ENCODE data around the gene CETP.

The CETP gene

DNA sequence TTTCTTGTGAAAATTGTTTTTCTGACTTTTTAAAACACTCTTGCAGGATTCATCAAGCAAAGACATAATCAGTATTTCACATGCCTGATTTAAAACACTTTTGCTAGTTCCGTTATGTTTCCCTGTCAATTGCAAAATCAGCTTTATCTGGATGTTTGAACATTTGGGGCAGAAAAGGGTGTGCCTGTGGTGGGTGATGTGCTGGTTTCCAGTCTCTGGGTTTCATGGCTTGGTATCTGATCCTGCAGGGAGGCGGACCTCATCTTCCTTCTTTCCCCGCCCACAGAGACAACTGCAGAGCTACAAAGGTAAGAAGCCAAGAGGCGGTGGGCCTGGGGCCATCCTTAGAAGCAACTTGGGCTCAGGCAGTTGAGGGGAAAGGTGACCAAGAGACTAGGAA lies 69.4 kb downstream of the CETP start:
- no peak for TF ChIP-seq CTBP1 (IDR thresholded peaks at IDR 0.05; ENCODE audit: borderline replicate concordance)
- TF ChIP-seq BHLHE40 (IDR thresholded peaks at IDR 0.05; ENCODE audit: borderline replicate concordance), result no peak
- TF ChIP-seq FOXK2 (IDR thresholded peaks at IDR 0.05), result no peak
- no peak for TF ChIP-seq NFRKB (IDR thresholded peaks at IDR 0.05)
- no peak for TF ChIP-seq ZNF384 (IDR thresholded peaks at IDR 0.05)
- TF ChIP-seq SP1 (IDR thresholded peaks at IDR 0.05), result no peak
- TF ChIP-seq FOXA1 (IDR thresholded peaks at IDR 0.05), result no peak
- no peak for TF ChIP-seq LEF1 (IDR thresholded peaks at IDR 0.05; ENCODE audit: borderline replicate concordance)
- no peak for TF ChIP-seq ARNT (IDR thresholded peaks at IDR 0.05)
- TF ChIP-seq SUZ12 (IDR thresholded peaks at IDR 0.05), result no peak
- TF ChIP-seq FOXM1 (IDR thresholded peaks at IDR 0.05; ENCODE audit: borderline replicate concordance), result no peak
- no peak for TF ChIP-seq L3MBTL2 (conservative IDR thresholded peaks at IDR 0.05)
- TF ChIP-seq HDGF (IDR thresholded peaks at IDR 0.05; ENCODE audit: borderline replicate concordance), result no peak
- TF ChIP-seq, protein P1, sequence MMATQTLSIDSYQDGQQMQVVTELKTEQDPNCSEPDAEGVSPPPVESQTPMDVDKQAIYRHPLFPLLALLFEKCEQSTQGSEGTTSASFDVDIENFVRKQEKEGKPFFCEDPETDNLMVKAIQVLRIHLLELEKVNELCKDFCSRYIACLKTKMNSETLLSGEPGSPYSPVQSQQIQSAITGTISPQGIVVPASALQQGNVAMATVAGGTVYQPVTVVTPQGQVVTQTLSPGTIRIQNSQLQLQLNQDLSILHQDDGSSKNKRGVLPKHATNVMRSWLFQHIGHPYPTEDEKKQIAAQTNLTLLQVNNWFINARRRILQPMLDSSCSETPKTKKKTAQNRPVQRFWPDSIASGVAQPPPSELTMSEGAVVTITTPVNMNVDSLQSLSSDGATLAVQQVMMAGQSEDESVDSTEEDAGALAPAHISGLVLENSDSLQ (IDR thresholded peaks at IDR 0.05), result no peak
- no peak for TF ChIP-seq ELF4 (IDR thresholded peaks at IDR 0.05)
- TF ChIP-seq TARDBP (IDR thresholded peaks at IDR 0.05), result no peak
- ChIA-PET POLR2A (no interaction called here), CTCF (interaction anchor here (1.5 kb wide), 1 partner anchor 15 kb away, joined by 3 read pairs; no protein-coding TSS in a partner anchor)
- DNase-seq (ENCODE audit: extremely low spot score), result no peak

DNA sequence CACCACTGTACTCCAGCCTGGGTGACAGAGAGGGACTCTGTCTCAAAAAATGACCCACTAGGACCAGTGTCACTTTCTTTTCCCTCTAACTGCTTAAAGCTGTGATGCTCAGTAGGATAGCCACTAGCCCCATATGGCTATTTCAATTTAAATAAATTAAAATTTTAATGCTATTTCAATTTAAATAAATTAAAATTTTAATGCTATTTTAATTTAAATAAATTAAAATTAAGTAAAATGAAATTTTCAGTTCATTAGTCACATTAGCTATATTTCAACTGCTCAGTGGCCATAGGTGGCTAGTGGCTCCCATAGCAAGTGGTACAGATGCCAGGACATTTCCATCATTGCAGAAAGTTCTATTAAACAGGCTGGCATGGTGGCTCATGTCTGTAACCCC lies 70.6 kb downstream of the CETP start:
- no peak for DNase-seq (ENCODE audit: extremely low spot score)
- TF ChIP-seq, protein P1 (IDR thresholded peaks at IDR 0.05), result no peak
- TF ChIP-seq FOXM1 (IDR thresholded peaks at IDR 0.05; ENCODE audit: borderline replicate concordance) (no peak), FOXA1 (IDR thresholded peaks at IDR 0.05) (no peak), L3MBTL2 (conservative IDR thresholded peaks at IDR 0.05) (no peak), ELF4 (IDR thresholded peaks at IDR 0.05) (no peak), SUZ12 (IDR thresholded peaks at IDR 0.05) (no peak), NFRKB (IDR thresholded peaks at IDR 0.05) (no peak), HDGF (IDR thresholded peaks at IDR 0.05; ENCODE audit: borderline replicate concordance) (no peak), ARNT (IDR thresholded peaks at IDR 0.05) (no peak), CTBP1 (IDR thresholded peaks at IDR 0.05; ENCODE audit: borderline replicate concordance) (no peak), ZNF384 (IDR thresholded peaks at IDR 0.05) (no peak), LEF1 (IDR thresholded peaks at IDR 0.05; ENCODE audit: borderline replicate concordance) (no peak), SP1 (IDR thresholded peaks at IDR 0.05) (no peak), TARDBP (IDR thresholded peaks at IDR 0.05) (no peak), FOXK2 (IDR thresholded peaks at IDR 0.05) (no peak), BHLHE40 (IDR thresholded peaks at IDR 0.05; ENCODE audit: borderline replicate concordance) (no peak)
- CTCF ChIA-PET, result no interaction called here
- POLR2A ChIA-PET, result no interaction called here

DNA sequence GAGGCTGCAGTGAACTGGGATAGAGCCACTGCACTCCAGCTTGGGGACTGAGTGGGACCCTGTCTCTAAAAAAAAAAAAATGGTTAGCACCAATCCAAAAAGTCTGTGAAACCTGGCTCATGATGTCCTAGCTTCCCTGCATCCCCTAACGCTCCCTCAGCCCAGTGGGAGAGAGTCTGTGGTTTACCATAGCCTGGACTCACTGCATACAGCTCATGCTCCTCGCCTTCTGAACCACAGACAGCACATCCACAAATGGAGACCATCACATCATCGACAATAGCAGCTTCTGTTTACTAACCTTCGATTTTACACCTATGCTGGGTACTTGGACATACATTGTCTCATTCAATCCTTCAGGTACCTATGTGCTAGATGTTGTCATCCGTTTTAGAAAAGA lies 71.2 kb downstream of the CETP start:
- ChIA-PET POLR2A (no interaction called here), CTCF (no interaction called here)
- no peak for DNase-seq (ENCODE audit: extremely low spot score)
- TF ChIP-seq SP1 (IDR thresholded peaks at IDR 0.05) (no peak), L3MBTL2 (conservative IDR thresholded peaks at IDR 0.05) (no peak)

Measured in HEK293T (cell line).